Transverse colon (tissue), 4 donors: ENCODE results near the gene ZDHHC7. TPM values are rescaled to one million over a fixed set of nuclear protein-coding genes. Genes with fewer than 3 reads are reported as not detected.
A peak's percentile ranks its signal among the peaks of the same experiment; 100 is the strongest.

ENCODE experiments used
- DNase-seq: peaks from one replicate; pipeline ENCODE4 v3.0.0-alpha.2; 2019
- H3K27ac ChIP-seq, 4 donors: fragments of 200-600 bp; sonication (generic); 2 replicates each; pipeline ENCODE4 v1.5.1; 2016 to 2018; ENCODE audit warnings: inconsistent platforms in 4 of 4
- H3K27me3 ChIP-seq: fragments of 200-600 bp; sonication (generic); 2 replicates; pipeline ENCODE4 v1.5.1; 2017; ENCODE audit warnings: inconsistent platforms
- H3K36me3 ChIP-seq, 4 donors: fragments of 200-600 bp; sonication (generic); 2 replicates each; pipeline ENCODE4 v1.5.1; 2017 to 2019; ENCODE audit warnings: inconsistent platforms in 4 of 4
- H3K4me1 ChIP-seq, 4 donors: fragments of 200-600 bp; sonication (generic); 2 replicates each; pipeline ENCODE4 v1.5.1; 2017 to 2020; ENCODE audit warnings: inconsistent platforms in 4 of 4
- H3K4me3 ChIP-seq, 4 donors: fragments of 200-600 bp; sonication (generic); 1 replicate in 1 of 4; 2 replicates in 3 of 4; pipeline versions ENCODE4 v1.5.1 to v1.6.1; 2017 to 2019; ENCODE audit warnings: inconsistent platforms in 4 of 4
- H3K9me3 ChIP-seq, 2 donors: fragments of 200-600 bp; sonication (generic); 2 replicates each; pipeline ENCODE4 v1.5.1; 2017 to 2019; ENCODE audit warnings: inconsistent platforms in 2 of 2
- CTCF ChIP-seq, 5 experiments: fragments of 200-600 bp in 3 of 5; fragments of 450-650 bp in 2 of 5; sonication (generic) in 3 of 5; IDR thresholded peaks; 1 replicate in 2 of 5; 2 replicates in 3 of 5; pipeline ENCODE4 v1.5.1; 2016 to 2017; ENCODE audit warnings: antibody characterized with exemption in 5 of 5, inconsistent platforms in 3 of 5, mild to moderate bottlenecking in 2 of 5, moderate library complexity in 1 of 5
- EP300 ChIP-seq: sonication (generic); formaldehyde crosslinking; IDR thresholded peaks from one replicate; pipeline ENCODE4 v1.6.1; 2017; ENCODE audit warnings: antibody characterized with exemption, low read depth
- POLR2A ChIP-seq: fragments of 450-650 bp; IDR thresholded peaks from one replicate; pipeline ENCODE4 v1.6.1; 2016; ENCODE audit warnings: antibody characterized with exemption, mild to moderate bottlenecking, moderate library complexity
- POLR2AphosphoS5 ChIP-seq, 3 donors: sonication (generic); formaldehyde crosslinking; IDR thresholded peaks; one replicate each; pipeline ENCODE4 v1.6.1; 2016; ENCODE audit warnings: antibody characterized with exemption in 3 of 3
- WGBS, 2 donors: methylation state at CpG; one replicate each; pipeline ENCODE4 v1.1.5; 2018; ENCODE audit warnings: low coverage in 1 of 2; 5-methylcytosine and 5-hydroxymethylcytosine counted together
- in situ Hi-C, 4 donors: fragments of 200-750 bp; cut with MboI; loops; one replicate each; pipeline versions ENCODE4 v1.15.0 to v1.15.1; 2017; ENCODE audit warnings: low sequenced_read_pairs in 3 of 4, low pct_ligation_motif_present in 1 of 4, low pct_unique_long_range_greater_than_20kb in 1 of 4
- intact Hi-C: fragments of 100-400 bp; cut with DNase I; formaldehyde crosslinking; loops from one replicate; pipeline ENCODE4 v1.15.1; 2023; ENCODE audit warnings: low total_unique reads
- total RNA-seq, 4 donors: library from RNA; depleted of rRNA; stranded (reverse); fragments of >200 nt; gene quantifications; one replicate each; pipeline ENCODE4 v1.1.0, GENCODE V29; 2016

The ZDHHC7 gene
- total RNA-seq, 4 donors from 2014 or later: 100 to 940 (median 120) TPM

- in situ Hi-C loops (no loop called here), intact Hi-C loops (no loop called here)
- Histone ChIP-seq H3K4me3 (no peak overlapping the region), H3K27ac (peak overlapping the region; percentile 80 to 85 (median 84)), H3K4me1 (peaks cover 60 to 98% (median 80%) of the 10 kb centered on the region in 4 donors), H3K27me3 (no peaks in the 10 kb centered on the region), H3K9me3 (no peaks in the 10 kb centered on the region), H3K36me3 (no peaks in the 10 kb centered on the region)
- 56 to 70% methylated on average over 8 to 10 of the region's 10 CpGs for WGBS, 2 donors
- TF ChIP-seq EP300: no peak
- no peak for TF ChIP-seq CTCF (IDR thresholded peaks at IDR 0.05)
- peak; percentile 39 for TF ChIP-seq POLR2A
- peak in 2 of 3 donors; percentile 40 to 52 for TF ChIP-seq POLR2AphosphoS5 (IDR thresholded peaks at IDR 0.05)
- DNase-seq: no peak
Observed at GRCh38 chr16:85004587-85005205, 6.6 kb downstream of the ZDHHC7 start.

DNA sequence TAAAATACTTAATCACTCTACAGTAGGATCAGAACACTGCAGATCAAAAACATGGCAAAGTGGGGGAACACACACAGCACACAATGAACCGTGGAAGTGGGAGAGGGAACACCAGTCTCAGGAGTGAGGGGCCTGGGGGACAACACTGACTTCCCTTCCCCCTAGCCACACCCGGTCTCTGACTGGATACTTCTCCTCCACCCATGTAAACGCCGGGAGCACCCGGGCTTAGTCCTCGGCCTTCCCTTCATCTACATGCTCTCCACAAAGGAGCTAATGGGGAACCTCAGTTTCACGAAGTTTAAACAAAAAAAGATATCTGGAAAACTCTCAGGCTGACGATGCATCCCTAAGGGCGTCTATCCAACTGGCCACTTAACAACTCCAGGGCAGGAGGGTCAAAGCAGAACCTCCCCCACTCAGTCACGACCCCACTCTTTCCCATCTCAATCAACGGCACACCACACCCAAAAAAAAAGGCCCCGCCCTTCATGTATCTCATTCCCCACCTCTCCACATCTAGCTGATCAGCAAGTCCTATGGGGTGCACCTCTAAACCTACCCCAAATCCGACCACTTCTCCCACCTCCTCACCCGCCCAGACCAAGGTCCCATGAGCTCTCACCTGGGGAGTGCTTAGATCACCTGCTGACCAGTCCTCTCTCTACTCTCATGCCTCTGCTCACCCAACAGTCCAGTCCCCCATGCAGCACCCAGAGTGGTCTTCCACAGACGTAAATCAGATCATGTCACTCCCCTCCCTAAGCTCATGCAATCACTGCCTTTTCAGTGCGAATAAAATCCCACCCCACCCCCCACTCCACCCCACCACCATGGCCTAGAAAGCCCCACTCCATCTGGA is 7.4 kb downstream of the ZDHHC7 start:
- in situ Hi-C loops: no loop called here
- Histone ChIP-seq H3K4me3 (no peak overlapping the region), H3K4me1 (peaks cover 55 to 98% (median 79%) of the 10 kb centered on the region in 4 donors), H3K27me3 (no peaks in the 10 kb centered on the region), H3K36me3 (no peaks in the 10 kb centered on the region), H3K9me3 (no peaks in the 10 kb centered on the region), H3K27ac (peak overlapping the region; percentile 80 to 85 (median 84))
- intact Hi-C loops: no loop called here
- 63 to 71% methylated on average over 3 to 16 of the region's 16 CpGs for WGBS, 2 donors
- no peak for DNase-seq
- TF ChIP-seq EP300: no peak
- TF ChIP-seq POLR2AphosphoS5 (IDR thresholded peaks at IDR 0.05): no peak
- TF ChIP-seq CTCF (IDR thresholded peaks at IDR 0.05): no peak
- no peak for TF ChIP-seq POLR2A

- Histone ChIP-seq H3K27me3 (no peaks in the 10 kb centered on the region), H3K9me3 (no peaks in the 10 kb centered on the region), H3K36me3 (no peaks in the 10 kb centered on the region), H3K4me1 (peaks cover 54 to 92% (median 77%) of the 10 kb centered on the region in 4 donors), H3K4me3 (peak overlapping the region in 1 of 4 donors; percentile 4), H3K27ac (peak overlapping the region; percentile 80 to 85 (median 84))
- WGBS, 2 donors: 61 to 75% methylated on average over 6 to 13 of the region's 13 CpGs
- DNase-seq: no peak
- intact Hi-C loops (no loop called here), in situ Hi-C loops (no loop called here)
- no peak for TF ChIP-seq POLR2A
- TF ChIP-seq CTCF (IDR thresholded peaks at IDR 0.05): no peak
- TF ChIP-seq POLR2AphosphoS5 (IDR thresholded peaks at IDR 0.05): no peak
- TF ChIP-seq EP300: no peak
Observed at GRCh38 chr16:85003076-85003475, 8.3 kb downstream of the ZDHHC7 start.

GRCh38 chr16:85002608-85003007 is 8.7 kb downstream of the ZDHHC7 start:
- in situ Hi-C loops (no loop called here), intact Hi-C loops (no loop called here)
- H3K9me3 ChIP-seq: no peaks in the 10 kb centered on the region
- 61 to 73% methylated on average over 4 to 12 of the region's 12 CpGs for WGBS, 2 donors
- peaks cover 52 to 87% (median 75%) of the 10 kb centered on the region in 4 donors for H3K4me1 ChIP-seq
- H3K4me3 ChIP-seq: peak overlapping the region in 1 of 4 donors; percentile 4
- DNase-seq: peak; percentile 49
- H3K27ac ChIP-seq: peak overlapping the region; percentile 80 to 85 (median 84)
- TF ChIP-seq CTCF (IDR thresholded peaks at IDR 0.05): no peak
- no peak for TF ChIP-seq POLR2AphosphoS5 (IDR thresholded peaks at IDR 0.05)
- no peak for TF ChIP-seq POLR2A
- TF ChIP-seq EP300: no peak
- H3K36me3 ChIP-seq: no peaks in the 10 kb centered on the region
- no peaks in the 10 kb centered on the region for H3K27me3 ChIP-seq
